Upper lobe of right lung (tissue), 1 donor: Measurements from ENCODE around the gene ST6GALNAC2. TPM values are rescaled to one million over a fixed set of nuclear protein-coding genes. Genes with fewer than 3 reads are reported as not detected.
A peak's percentile ranks its signal among the peaks of the same experiment; 100 is the strongest.

Source experiments
- ATAC-seq: fragments of 200-7000 bp; cut with Tn5 transposase; one replicate; pipeline ENCODE4 v1.9.1; 2020; ENCODE audit warnings: mild to moderate bottlenecking, moderate library complexity
- DNase-seq: peaks from one replicate; pipeline ENCODE4 v3.0.0-alpha.2; 2020
- H3K27ac ChIP-seq: fragments of 200-600 bp; one replicate; pipeline ENCODE4 v1.8.0; 2022
- H3K27me3 ChIP-seq: fragments of 200-600 bp; one replicate; pipeline ENCODE4 v1.8.0; 2022; ENCODE audit warnings: mild to moderate bottlenecking
- H3K36me3 ChIP-seq: fragments of 200-600 bp; one replicate; pipeline ENCODE4 v1.8.0; 2022
- H3K4me1 ChIP-seq: fragments of 200-600 bp; one replicate; pipeline ENCODE4 v1.8.0; 2022
- H3K4me3 ChIP-seq: fragments of 200-600 bp; one replicate; pipeline ENCODE4 v1.8.0; 2022; ENCODE audit warnings: mild to moderate bottlenecking
- H3K9me3 ChIP-seq: fragments of 200-600 bp; one replicate; pipeline ENCODE4 v1.8.0; 2022
- CTCF ChIP-seq: fragments of 200-600 bp; IDR thresholded peaks from one replicate; pipeline ENCODE4 v1.8.0; 2022; ENCODE audit warnings: antibody characterized with exemption
- intact Hi-C: fragments of 100-400 bp; cut with DNase I; formaldehyde crosslinking; loops from one replicate; pipeline ENCODE4 v1.11.0; 2022
- total RNA-seq: library from RNA; stranded (reverse); fragmentation: NEBNext Ultra II Directional; extraction: Animal tissue kit (Norgen Biotek cat#: 25700); gene quantifications from one replicate; pipeline ENCODE4 v1.2.1, GENCODE V29; 2021
- donor health status: DM: no; HTN: yes; CAD: no; lungs with severe emphysema.

The ST6GALNAC2 gene
- total RNA-seq, 1 donor from 2014 or later, result 24.5 TPM

DNA sequence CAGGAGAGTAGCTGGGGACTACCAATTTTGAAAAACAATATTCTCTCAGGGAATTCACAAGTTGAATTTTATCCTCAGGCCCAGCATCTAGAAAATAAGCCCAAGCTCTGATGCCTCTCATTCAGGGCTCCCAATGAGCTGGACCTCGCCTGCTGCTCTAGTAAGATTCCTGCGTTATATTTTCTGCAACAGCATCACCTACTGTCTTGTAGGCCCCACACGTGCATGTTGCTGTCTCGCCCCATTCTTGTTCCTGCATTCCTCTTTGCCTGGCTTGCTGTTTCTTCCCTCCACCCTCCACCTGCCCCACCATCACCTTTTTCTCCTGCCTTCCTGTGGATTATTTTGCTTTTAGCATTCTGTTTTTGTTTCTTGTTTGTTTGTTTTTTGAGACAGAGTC lies 8.3 kb upstream of the ST6GALNAC2 start:
- DNase-seq, result no peak
- intact Hi-C loops, result no loop called here
- no peak for TF ChIP-seq CTCF
- Histone ChIP-seq H3K4me3 (no peak overlapping the region), H3K9me3 (no peaks in the 10 kb centered on the region), H3K4me1 (peaks cover 13% of the 10 kb centered on the region), H3K36me3 (no peaks in the 10 kb centered on the region), H3K27ac (no peak overlapping the region), H3K27me3 (no peaks in the 10 kb centered on the region)
- no peak for ATAC-seq

DNA sequence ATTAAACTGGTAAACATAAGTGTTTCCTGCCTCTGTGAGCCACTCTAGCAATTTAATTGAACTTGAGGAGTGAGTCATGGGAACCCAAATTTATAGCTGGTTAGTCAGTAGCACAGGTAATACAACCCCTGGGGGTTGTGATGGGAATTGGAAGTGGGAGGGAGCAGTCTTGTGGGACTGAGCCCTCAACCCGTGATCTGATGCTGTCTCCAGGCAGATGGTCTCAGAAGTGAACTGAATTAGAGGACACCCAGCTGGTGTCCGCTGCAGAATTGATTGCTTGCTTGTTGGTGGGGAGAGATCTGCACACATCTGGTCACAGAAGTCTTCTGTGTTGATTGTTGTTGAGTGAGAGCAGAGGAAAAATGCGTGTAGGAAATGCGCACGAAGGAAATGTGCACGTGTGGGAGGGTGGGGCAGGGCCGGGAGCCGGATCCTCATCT lies 7.7 kb upstream of the ST6GALNAC2 start:
- Histone ChIP-seq H3K4me1 (peaks cover 12% of the 10 kb centered on the region), H3K36me3 (no peaks in the 10 kb centered on the region), H3K27me3 (no peaks in the 10 kb centered on the region), H3K4me3 (no peak overlapping the region), H3K9me3 (no peaks in the 10 kb centered on the region), H3K27ac (no peak overlapping the region)
- TF ChIP-seq CTCF, result no peak
- intact Hi-C loops, result no loop called here
- no peak for DNase-seq
- ATAC-seq, result no peak

GRCh38 chr17:76588182-76588581 lies 2.5 kb upstream of the ST6GALNAC2 start:
- H3K27ac ChIP-seq, result no peak overlapping the region
- no peak for TF ChIP-seq CTCF
- DNase-seq (peak; percentile 27), ATAC-seq (no peak)
- no peak overlapping the region for H3K4me3 ChIP-seq
- no peaks in the 10 kb centered on the region for H3K36me3 ChIP-seq
- intact Hi-C loops, result no loop called here
- H3K4me1 ChIP-seq, result peaks cover 6% of the 10 kb centered on the region
- H3K27me3 ChIP-seq, result peaks cover 6% of the 10 kb centered on the region
- no peaks in the 10 kb centered on the region for H3K9me3 ChIP-seq

DNA sequence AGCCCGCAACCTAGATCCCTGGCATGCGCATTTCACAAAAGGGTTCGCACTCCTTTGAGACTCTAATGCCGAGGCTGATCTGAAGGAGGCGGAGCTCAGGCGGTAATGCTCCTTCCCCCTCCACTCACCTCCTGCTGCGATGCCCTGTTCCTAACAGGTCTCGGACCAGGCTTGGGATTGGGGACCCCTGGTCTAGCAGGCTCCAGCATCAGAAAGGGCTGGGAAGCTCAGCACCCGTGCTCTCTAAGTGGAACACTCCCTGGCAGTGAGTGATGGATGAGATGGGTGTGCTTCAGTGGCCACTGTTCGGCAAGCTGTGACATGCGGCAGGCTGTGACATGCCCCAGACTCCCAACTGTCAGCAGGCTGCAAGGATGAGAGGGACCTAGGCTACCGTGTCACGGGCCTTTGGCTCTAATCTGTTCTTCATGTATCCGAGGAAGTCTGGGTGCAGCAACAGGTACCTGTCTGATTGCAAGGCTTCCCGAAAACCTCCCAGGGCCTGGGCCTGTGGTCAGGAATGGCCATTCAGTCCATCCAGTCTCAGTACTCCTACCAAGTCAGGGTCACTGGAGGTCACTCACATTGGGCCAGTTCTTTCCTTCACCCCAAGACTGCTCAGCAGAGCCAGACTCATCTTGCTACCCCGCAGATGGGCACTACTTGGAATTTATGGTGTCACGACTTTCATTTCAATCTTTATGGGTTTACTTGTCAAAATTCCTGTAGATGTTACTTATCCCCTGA lies 1.3 kb upstream of the ST6GALNAC2 start:
- intact Hi-C loops, result no loop called here
- Histone ChIP-seq H3K4me3 (no peak overlapping the region), H3K4me1 (peaks cover 6% of the 10 kb centered on the region)

GRCh38 chr17:76585033-76585648 lies 519 bp downstream of the ST6GALNAC2 start:
- peak; percentile 77 for DNase-seq
- Histone ChIP-seq H3K27ac (peak overlapping the region; percentile 81), H3K27me3 (peaks cover 6% of the 10 kb centered on the region), H3K4me3 (peak overlapping the region; percentile 77), H3K4me1 (peaks cover 6% of the 10 kb centered on the region), H3K9me3 (no peaks in the 10 kb centered on the region), H3K36me3 (no peaks in the 10 kb centered on the region)
- ATAC-seq, result peak; percentile 40
- TF ChIP-seq CTCF, result no peak
- intact Hi-C loops, result no loop called here

More for the DNA sequence above, 1.3 kb upstream of the ST6GALNAC2 start:
- DNase-seq, result peak; percentile 66
- TF ChIP-seq CTCF, result no peak
- ATAC-seq, result no peak
- H3K36me3 ChIP-seq, result no peaks in the 10 kb centered on the region
- peaks cover 6% of the 10 kb centered on the region for H3K27me3 ChIP-seq
- no peaks in the 10 kb centered on the region for H3K9me3 ChIP-seq
- H3K27ac ChIP-seq, result no peak overlapping the region
